HUDEP-2 (cell line): Measurements from ENCODE around the gene AGR2.
A peak's percentile ranks its signal among the peaks of the same experiment; 100 is the strongest.

Experiments
- DNase-seq, 76 experiments: peaks; one replicate each; lab custom pipeline; 2025; ENCODE audit not compliant: unreplicated experiment in 76 of 76; lab: John Stamatoyannopoulos, UW

AGR2 gene

GRCh38 chr7:16813232-16813616 lies 8.4 kb upstream of the AGR2 start:
- DNase-seq, result no peak

- no peak for DNase-seq
Measured at GRCh38 chr7:16812542-16813231, 7.9 kb upstream of the AGR2 start.

GRCh38 chr7:16811551-16811950 lies 6.8 kb upstream of the AGR2 start:
- DNase-seq, result no peak

DNA sequence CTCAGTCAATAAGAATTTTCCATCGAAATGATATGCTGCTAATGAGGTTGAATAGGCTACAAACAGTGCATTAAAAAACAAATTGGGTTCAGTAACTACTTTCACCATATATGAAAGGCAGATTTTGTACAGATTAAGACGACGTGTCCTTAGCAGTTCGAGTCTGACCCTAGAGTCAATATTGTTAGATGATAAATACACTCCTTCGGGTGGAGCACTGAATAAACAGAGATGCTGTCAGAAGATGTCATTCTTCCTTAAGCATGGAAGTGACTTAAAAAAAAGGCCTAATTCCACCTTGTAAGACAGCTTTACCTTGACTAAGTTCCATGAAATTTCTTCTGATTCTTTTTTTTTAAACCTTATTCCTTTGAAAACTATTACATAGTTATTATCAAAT lies 5.8 kb upstream of the AGR2 start:
- no peak for DNase-seq

GRCh38 chr7:16810112-16810511 lies 5.3 kb upstream of the AGR2 start:
- no peak for DNase-seq

DNA sequence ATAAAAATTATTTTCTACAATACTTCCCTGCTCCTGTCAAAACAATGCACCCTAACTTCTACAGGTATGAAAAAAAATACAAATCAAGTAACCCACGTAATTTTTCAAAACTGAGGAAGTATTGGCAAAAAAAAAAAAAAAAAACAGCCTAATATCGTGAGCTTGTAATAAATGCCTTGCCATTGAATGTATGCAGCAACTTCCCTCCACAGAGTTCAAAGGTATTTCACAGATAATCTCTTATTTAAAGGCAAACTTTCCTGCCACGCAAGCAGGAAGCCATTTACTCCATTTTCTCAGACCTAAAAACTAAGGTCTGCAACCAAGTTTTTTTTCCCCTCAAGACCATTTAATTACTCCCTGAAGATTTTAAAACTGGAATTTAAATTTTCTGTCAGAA lies 642 bp upstream of the AGR2 start:
- no peak for DNase-seq

GRCh38 chr7:16803881-16804673 lies 722 bp downstream of the AGR2 start:
- no peak for DNase-seq

GRCh38 chr7:16803125-16803524 lies 1.7 kb downstream of the AGR2 start:
- no peak for DNase-seq

DNA sequence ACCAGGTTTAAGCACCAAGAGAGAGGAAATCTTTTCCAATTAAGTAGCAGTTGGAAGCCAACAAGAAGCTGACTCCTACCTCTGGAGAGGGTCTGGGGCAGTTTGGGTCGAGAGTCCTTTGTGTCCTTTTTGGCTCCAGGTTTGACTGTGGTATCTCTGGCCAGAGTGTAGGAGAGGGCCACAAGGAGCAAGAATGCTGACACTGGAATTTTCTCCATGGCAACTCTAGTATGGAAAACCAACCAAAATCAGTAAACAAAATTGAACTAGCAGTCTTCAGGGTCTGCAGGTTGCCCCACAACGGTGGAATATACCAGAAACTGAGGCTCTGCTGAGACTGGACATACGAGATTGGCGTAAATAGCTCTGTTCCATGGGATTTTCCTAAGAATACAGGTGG lies 3.2 kb downstream of the AGR2 start:
- DNase-seq, result no peak

DNA sequence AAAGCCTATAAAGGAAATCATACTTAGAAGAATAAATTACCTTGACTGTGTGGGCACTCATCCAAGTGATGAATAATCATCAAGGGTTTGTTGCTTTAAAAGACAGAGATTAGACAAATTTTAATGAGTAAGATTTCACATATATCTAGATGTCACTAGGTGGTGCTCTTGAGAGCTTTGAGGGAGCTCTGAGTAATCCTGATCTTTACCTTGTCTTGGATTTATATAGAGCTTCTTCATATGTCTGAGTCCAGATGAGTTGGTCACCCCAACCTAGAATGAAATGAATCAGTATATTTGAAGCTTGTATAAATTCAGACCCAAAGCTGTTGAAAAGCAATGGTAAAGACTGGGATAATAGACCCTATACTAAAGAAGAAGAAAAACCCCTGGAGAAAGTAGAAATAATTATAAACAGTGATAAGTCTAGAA lies 3.7 kb downstream of the AGR2 start:
- peak in 22 of 76 experiments; percentile 4 to 43 (median 21) for DNase-seq

GRCh38 chr7:16795624-16796023 lies 9.2 kb downstream of the AGR2 start:
- no peak for DNase-seq

- DNase-seq, result no peak
Measured at GRCh38 chr7:16794986-16795385, 9.8 kb downstream of the AGR2 start.

- no peak for DNase-seq
Measured at GRCh38 chr7:16791905-16792698, 12.7 kb downstream of the AGR2 start.

- no peak for DNase-seq
Measured at GRCh38 chr7:16791071-16791470, 13.7 kb downstream of the AGR2 start.

DNA sequence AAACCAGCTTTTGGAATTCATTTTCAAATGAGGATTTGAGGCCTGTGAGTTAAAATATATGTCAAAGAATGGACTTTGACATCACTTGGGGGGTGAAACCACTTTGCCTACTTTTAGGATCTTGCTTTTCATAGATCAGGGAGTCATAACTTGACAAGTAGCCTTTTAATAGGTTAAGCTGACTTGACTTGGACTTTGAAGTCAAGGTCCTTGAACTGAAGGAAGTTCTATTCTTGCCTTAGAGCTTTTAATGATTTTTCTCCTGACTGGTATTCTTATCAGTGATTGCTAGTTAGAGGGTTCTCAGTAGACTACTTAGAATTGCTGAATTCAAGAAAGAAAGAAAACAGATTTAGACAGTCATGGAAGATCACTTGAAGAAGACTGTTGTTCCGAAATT lies 17.7 kb downstream of the AGR2 start:
- no peak for DNase-seq

DNA sequence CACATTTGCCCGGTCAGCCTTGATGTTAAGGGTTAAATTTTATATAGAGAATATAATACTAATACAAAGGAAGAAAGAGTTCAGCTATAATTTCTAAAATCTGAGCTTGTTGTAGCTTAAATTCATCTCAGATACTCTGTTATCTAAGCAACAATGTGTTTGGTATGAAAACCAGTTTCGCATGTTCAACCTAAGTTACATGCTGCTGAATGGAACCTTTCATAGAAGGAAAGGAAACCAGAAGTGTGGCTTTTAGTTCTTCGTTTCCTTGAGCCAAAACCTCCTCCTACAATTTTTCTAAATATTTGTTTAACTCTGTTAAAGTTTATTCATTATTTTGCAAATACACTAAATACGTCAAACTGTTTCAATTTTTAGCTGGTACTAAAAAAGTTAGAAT lies 18.5 kb downstream of the AGR2 start:
- DNase-seq, result no peak

GRCh38 chr7:16785846-16786245 lies 19.0 kb downstream of the AGR2 start:
- no peak for DNase-seq

GRCh38 chr7:16785321-16785720 lies 19.5 kb downstream of the AGR2 start:
- DNase-seq, result no peak

- no peak for DNase-seq
Measured at GRCh38 chr7:16780596-16780995, 24.2 kb downstream of the AGR2 start.

DNA sequence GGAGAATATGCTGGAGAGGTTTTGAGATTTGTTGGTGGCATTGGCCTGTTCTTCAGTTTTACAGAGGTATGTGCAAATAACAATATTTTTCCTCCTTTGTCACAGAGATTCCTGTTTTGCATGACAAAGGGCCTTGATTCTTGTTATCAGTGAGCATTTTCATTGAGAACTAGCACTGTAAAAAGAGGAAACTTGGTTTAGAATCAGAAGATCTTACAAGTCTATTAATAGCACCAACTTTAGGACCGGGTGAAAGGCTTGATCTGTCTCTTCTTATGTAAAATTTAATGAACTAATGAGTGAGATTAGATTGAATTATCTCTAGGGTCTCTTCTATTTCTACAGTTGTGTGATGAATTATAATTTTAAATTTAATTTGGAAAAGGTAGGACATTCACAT lies 25.7 kb downstream of the AGR2 start:
- no peak for DNase-seq

- no peak for DNase-seq
Measured at GRCh38 chr7:16778476-16778875, 26.3 kb downstream of the AGR2 start.

DNA sequence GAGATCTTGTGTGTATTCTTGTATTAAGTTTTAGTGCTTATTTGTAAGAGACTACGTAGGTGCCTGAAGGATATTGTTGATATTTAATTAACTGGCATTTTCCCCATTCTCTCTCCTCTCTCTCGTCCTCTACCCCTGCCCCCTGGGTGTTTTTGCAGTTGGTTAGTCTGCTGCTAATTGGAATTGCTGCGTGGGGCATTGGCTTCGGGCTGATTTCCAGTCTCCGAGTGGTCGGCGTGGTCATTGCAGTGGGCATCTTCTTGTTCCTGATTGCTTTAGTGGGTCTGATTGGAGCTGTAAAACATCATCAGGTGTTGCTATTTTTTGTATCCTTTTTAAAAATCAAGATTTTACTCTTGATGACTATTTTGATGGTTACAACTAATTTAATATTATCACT lies 28.7 kb downstream of the AGR2 start:
- DNase-seq, result no peak
